Measurements from ENCODE around the gene GSX2. TPM values are rescaled to one million over a fixed set of nuclear protein-coding genes. Genes with fewer than 3 reads are reported as not detected.

The GSX2 gene
- total and polyA plus RNA-seq, 2 of the 13 experiments (the other 11 are each of a cell fraction or from before 2014, with no cell fraction given) = not detected

GRCh38 chr4:54149323-54149722 is 49.4 kb downstream of the GSX2 start (continued):
- TF ChIP-seq THAP8 (CRISPR knock-in tag; IDR thresholded peaks at IDR 0.05; ENCODE audit: borderline replicate concordance) = no peak

Small RNA genes within 50 kb of the gene (small RNA-seq; reads per million reads assigned to genes)
- gene AC110792.1 (ENCODE audit: insufficient read depth in 2 of 3, insufficient read length in 3 of 3, low read depth in 2 of 3, low replicate concordance in 1 of 3) = 0 reads per million in 3 experiments

Other genes with a start within 250 kb of the GSX2 start
- gene CHIC2, start 35.6 kb upstream of the GSX2 start, total RNA-seq (2016; rRNA removed; fragmentation: Illumina TruSeq; extraction: Trizol) = 16.6 and 17.2 TPM in 2 replicates
- 8.4 and 10.0 TPM in 2 replicates for gene CHIC2, start 35.6 kb upstream of the GSX2 start, polyA plus RNA-seq (2011; rRNA removed)
- gene PDGFRA, start 129.1 kb downstream of the GSX2 start, total RNA-seq (2016; rRNA removed; fragmentation: Illumina TruSeq; extraction: Trizol) = 0.04 TPM in 1 of 2 replicates, not detected in the other
- 0.03 TPM in 1 of 2 replicates, not detected in the other for gene PDGFRA, start 129.1 kb downstream of the GSX2 start, polyA plus RNA-seq (2011; rRNA removed)

All from HepG2 (cell line).